KMS-11 (cell line): ENCODE measurements around the gene EFHC1.

Experiments used
- H2AFZ ChIP-seq: fragments of 200-600 bp; sonication (generic); 2 replicates; pipeline ENCODE4 v1.6.1; 2016; ENCODE audit warnings: antibody characterized with exemption, mixed run types, low read depth
- H3K27ac ChIP-seq: fragments of 200-600 bp; sonication (generic); 2 replicates; pipeline ENCODE4 v1.6.1; 2016; ENCODE audit warnings: mild to moderate bottlenecking, mixed run types
- H3K27me3 ChIP-seq: fragments of 200-600 bp; sonication (generic); 2 replicates; pipeline ENCODE4 v1.6.1; 2017; ENCODE audit warnings: mild to moderate bottlenecking, low read depth, mixed run types, moderate library complexity; ENCODE audit not compliant: insufficient read depth
- H3K36me3 ChIP-seq: fragments of 200-600 bp; sonication (generic); 2 replicates; pipeline ENCODE4 v1.6.1; 2017; ENCODE audit warnings: mild to moderate bottlenecking, mixed run types; ENCODE audit not compliant: insufficient read depth
- H3K4me1 ChIP-seq: fragments of 200-600 bp; sonication (generic); 2 replicates; pipeline ENCODE4 v1.6.1; 2016; ENCODE audit warnings: mild to moderate bottlenecking, low read depth, mixed run types; ENCODE audit not compliant: poor library complexity, severe bottlenecking
- H3K4me2 ChIP-seq: fragments of 200-600 bp; sonication (generic); 2 replicates; pipeline ENCODE4 v1.7.0; 2016; ENCODE audit warnings: mild to moderate bottlenecking, mixed run types
- H3K4me3 ChIP-seq: fragments of 200-600 bp; sonication (generic); IDR thresholded peaks from 2 replicates; pipeline ENCODE4 v1.6.1; 2017; ENCODE audit warnings: low read depth, low read length, mixed read lengths; ENCODE audit not compliant: insufficient read depth
- H3K79me2 ChIP-seq: fragments of 200-600 bp; sonication (generic); 2 replicates; pipeline ENCODE4 v1.6.1; 2016; ENCODE audit warnings: low read depth, mixed run types; ENCODE audit not compliant: insufficient read depth
- H3K9ac ChIP-seq: fragments of 200-600 bp; sonication (generic); 2 replicates; pipeline ENCODE4 v1.6.1; 2016; ENCODE audit warnings: mild to moderate bottlenecking, mixed run types
- H4K20me1 ChIP-seq: fragments of 200-600 bp; sonication (generic); 2 replicates; pipeline ENCODE4 v1.6.1; 2016; ENCODE audit warnings: mild to moderate bottlenecking, mixed run types; ENCODE audit not compliant: insufficient read depth
- TF ChIP-seq, protein P1 (sequence below): fragments of 200-600 bp; sonication (generic); conservative IDR thresholded peaks from 2 replicates; pipeline ENCODE4 v1.6.1; 2017; ENCODE audit warnings: low read depth, mild to moderate bottlenecking, antibody characterized with exemption, low read length, moderate library complexity, mixed read lengths

EFHC1 gene

DNA sequence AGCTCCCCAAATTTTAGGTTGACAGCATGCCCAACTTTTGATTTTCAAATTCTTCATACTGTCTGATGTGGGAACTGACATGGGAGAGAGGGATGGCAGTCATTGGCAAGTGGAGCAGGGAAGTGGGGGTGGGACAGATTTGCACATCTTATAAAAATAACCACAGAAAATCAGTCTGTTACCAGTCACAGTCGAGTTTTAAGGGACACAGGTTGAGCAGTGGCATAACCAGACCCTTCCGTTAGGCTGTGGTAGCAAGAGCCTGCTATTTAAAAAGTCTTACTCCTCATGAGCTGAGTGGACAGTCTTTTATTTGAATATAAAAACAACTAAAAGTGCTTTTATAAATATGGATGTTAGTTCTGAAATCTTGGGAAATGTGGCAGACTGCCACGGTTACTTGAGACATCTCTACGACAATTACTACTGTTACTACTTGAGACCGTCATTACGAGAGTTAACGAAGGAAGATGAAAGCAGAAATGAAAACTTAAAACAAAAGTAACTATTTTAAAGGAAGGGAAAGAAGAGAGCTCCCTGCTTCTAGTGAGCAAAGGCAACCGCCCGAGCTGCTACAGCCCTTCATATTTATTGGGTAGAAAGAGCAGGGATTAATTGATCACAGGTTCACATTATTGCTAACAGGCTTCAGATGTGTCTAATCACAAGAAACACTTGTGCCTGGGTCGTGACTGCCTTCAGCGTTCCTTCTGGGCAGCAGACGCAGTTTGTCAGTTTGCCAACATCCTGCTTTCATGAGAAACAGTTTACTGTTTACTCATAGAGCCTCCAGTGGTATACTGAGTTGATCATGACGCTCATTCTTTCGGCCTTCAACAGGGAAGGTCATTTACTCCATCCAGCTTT is 71.3 kb downstream of the EFHC1 start:
- Histone ChIP-seq H3K79me2 (no peaks in the 10 kb centered on the region; the same call in 1 of the 2 replicates), H3K4me1 (peaks cover 43% of the 10 kb centered on the region), H3K36me3 (no peaks in the 10 kb centered on the region), H3K9ac (no peak overlapping the region), H3K27me3 (no peaks in the 10 kb centered on the region), H2AFZ (no peak overlapping the region), H3K4me2 (no peak overlapping the region), H4K20me1 (no peaks in the 10 kb centered on the region), H3K27ac (no peak overlapping the region), H3K4me3 (no peak overlapping the region)
- TF ChIP-seq, protein P1, sequence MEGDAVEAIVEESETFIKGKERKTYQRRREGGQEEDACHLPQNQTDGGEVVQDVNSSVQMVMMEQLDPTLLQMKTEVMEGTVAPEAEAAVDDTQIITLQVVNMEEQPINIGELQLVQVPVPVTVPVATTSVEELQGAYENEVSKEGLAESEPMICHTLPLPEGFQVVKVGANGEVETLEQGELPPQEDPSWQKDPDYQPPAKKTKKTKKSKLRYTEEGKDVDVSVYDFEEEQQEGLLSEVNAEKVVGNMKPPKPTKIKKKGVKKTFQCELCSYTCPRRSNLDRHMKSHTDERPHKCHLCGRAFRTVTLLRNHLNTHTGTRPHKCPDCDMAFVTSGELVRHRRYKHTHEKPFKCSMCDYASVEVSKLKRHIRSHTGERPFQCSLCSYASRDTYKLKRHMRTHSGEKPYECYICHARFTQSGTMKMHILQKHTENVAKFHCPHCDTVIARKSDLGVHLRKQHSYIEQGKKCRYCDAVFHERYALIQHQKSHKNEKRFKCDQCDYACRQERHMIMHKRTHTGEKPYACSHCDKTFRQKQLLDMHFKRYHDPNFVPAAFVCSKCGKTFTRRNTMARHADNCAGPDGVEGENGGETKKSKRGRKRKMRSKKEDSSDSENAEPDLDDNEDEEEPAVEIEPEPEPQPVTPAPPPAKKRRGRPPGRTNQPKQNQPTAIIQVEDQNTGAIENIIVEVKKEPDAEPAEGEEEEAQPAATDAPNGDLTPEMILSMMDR = no peak

DNA sequence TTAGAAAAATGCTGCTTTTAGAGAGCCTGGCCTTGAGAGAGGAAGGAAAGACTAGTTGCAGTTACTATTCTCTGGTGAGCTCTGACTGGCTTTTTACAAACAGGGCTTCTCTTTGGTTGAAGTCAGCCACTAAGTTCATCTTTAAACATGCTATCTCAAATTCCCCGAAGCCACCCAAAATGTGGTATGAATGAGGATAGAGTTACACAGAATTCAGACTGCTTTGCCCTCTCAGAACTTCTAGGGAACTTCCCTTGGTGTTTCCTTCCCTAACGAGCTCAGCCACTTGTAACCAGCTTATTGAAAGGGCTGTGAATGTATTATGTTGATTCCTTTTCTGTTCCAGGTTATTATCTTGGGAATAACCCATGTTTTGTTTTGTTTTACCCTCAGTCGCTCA is 73.5 kb downstream of the EFHC1 start:
- peaks cover 65% of the 10 kb centered on the region for H3K4me1 ChIP-seq
- TF ChIP-seq, protein P1 = no peak
- H3K4me2 ChIP-seq = peak overlapping the region; percentile 36
- H4K20me1 ChIP-seq = no peaks in the 10 kb centered on the region
- no peaks in the 10 kb centered on the region for H3K36me3 ChIP-seq
- H3K4me3 ChIP-seq = no peak overlapping the region
- no peaks in the 10 kb centered on the region for H3K27me3 ChIP-seq
- H3K79me2 ChIP-seq = no peaks in the 10 kb centered on the region; the same call in 1 of the 2 replicates
- H3K9ac ChIP-seq = no peak overlapping the region
- no peak overlapping the region for H2AFZ ChIP-seq
- peak overlapping the region; percentile 91 for H3K27ac ChIP-seq

DNA sequence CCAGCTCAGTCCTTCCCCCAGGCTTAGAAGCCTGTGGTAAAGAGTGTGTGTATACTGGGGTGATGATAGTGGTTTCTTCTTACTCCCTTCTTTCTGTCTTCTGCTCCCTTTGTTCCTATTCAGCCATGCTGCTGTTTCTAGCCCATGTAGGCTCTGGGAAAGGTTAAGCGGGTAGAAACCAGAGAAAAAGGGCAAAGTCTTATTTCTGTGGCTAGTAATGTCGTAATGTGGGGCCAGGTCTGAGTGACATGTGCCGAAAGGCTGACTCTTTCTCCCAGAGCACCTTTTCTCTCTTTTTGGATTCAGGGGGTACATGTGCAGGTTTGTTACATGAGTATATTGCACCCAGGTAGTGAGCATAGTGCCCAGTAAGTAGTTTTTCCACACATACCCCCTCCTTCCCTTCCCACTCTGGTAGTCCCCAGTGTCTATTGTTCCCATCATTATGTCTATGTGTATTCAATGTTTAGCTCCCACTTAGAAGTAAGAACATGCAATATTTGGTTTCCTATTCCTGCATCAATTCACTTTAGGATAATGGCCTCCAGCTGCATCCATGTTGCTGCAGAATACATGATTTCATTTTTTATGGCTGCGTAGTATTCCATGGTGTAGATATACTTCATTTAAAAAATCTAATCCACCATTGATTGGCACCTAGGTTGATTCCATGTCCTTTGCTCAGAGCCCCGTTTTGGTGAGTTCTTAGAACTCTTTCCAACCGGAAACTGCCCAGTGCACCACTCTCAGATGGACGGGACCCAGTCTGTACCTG is 74.3 kb downstream of the EFHC1 start:
- H3K79me2 ChIP-seq = no peaks in the 10 kb centered on the region; the same call in 1 of the 2 replicates
- H3K4me3 ChIP-seq = no peak overlapping the region
- H3K36me3 ChIP-seq = no peaks in the 10 kb centered on the region
- peaks cover 73% of the 10 kb centered on the region for H3K4me1 ChIP-seq
- H3K27ac ChIP-seq = peak overlapping the region; percentile 91
- no peaks in the 10 kb centered on the region for H3K27me3 ChIP-seq
- no peaks in the 10 kb centered on the region for H4K20me1 ChIP-seq
- TF ChIP-seq, protein P1 = no peak
- no peak overlapping the region for H3K9ac ChIP-seq
- H3K4me2 ChIP-seq = peak overlapping the region; percentile 36; the same call in 1 of the 2 replicates
- H2AFZ ChIP-seq = no peak overlapping the region

GRCh38 chr6:52495922-52496321 is 75.8 kb downstream of the EFHC1 start:
- H4K20me1 ChIP-seq = no peaks in the 10 kb centered on the region
- H2AFZ ChIP-seq = no peak overlapping the region
- peak overlapping the region; percentile 72; the same call in 1 of the 2 replicates for H3K4me2 ChIP-seq
- no peaks in the 10 kb centered on the region for H3K27me3 ChIP-seq
- H3K9ac ChIP-seq = no peak overlapping the region
- H3K36me3 ChIP-seq = no peaks in the 10 kb centered on the region
- no peak overlapping the region for H3K4me3 ChIP-seq
- TF ChIP-seq, protein P1 = no peak
- H3K79me2 ChIP-seq = no peaks in the 10 kb centered on the region; the same call in 1 of the 2 replicates
- peaks cover 88% of the 10 kb centered on the region for H3K4me1 ChIP-seq
- peak overlapping the region; percentile 91 for H3K27ac ChIP-seq
